Caco-2 (cell line): ENCODE data around the gene ARHGDIA. TPM values are rescaled to one million over a fixed set of nuclear protein-coding genes. Genes with fewer than 3 reads are reported as not detected.
A peak's percentile ranks its signal among the peaks of the same experiment; 100 is the strongest.

Experiments used
- BruUV-seq: library from RNA; stranded (reverse); fragments of 400-500 nt; replicated peaks from 2 replicates; lab custom pipeline; 2021; lab: Mats Ljungman, UMichigan
- CTCF ChIA-PET: fragments of 300-600 bp; sonication (Branson Sonifier 250); formaldehyde crosslinking; loops from one replicate; lab custom pipeline; 2022; ENCODE audit warnings: antibody characterized with exemption; lab: Charles Lee
- POLR2A ChIA-PET: fragments of 300-600 bp; sonication (Branson Sonifier 250); formaldehyde crosslinking; loops from one replicate; lab custom pipeline; 2022; ENCODE audit warnings: antibody characterized with exemption; lab: Charles Lee
- DNase-seq, 2 experiments: peaks; one replicate each; pipeline versions ENCODE4 v3.0.0 to v3.0.0-alpha.2; 2020 to 2022
- H3K27me3 ChIP-seq: replicated peaks from 2 replicates; pipeline ENCODE4 v1.6.0; 2011; ENCODE audit warnings: low read length; ENCODE audit not compliant: control insufficient read depth, insufficient read depth
- H3K36me3 ChIP-seq: 2 replicates; pipeline ENCODE4 v1.5.1; 2011; ENCODE audit warnings: low read length; ENCODE audit not compliant: control insufficient read depth, insufficient read depth
- H3K4me1 ChIP-seq: fragments of 250-450 bp; sonication (Bioruptor Pico); 2 replicates; pipeline ENCODE4 v1.5.1; 2020; ENCODE audit warnings: mild to moderate bottlenecking
- H3K4me3 ChIP-seq: 2 replicates; pipeline ENCODE4 v1.5.1; 2011; ENCODE audit warnings: low read depth, mild to moderate bottlenecking, control low read depth, low read length
- H3K9me3 ChIP-seq: fragments of 250-450 bp; sonication (Bioruptor Pico); 2 replicates; pipeline ENCODE4 v1.5.1; 2020; ENCODE audit warnings: mild to moderate bottlenecking, moderate library complexity
- H3K27ac Mint-ChIP-seq: one replicate; pipeline ENCODE4 v1.8.0; 2022; ENCODE audit warnings: mixed read lengths; ENCODE audit not compliant: unreplicated experiment
- H3K27me3 Mint-ChIP-seq: one replicate; pipeline ENCODE4 v1.8.0; 2022; ENCODE audit warnings: mixed read lengths; ENCODE audit not compliant: insufficient read depth, unreplicated experiment
- H3K36me3 Mint-ChIP-seq: one replicate; pipeline ENCODE4 v1.8.0; 2022; ENCODE audit warnings: mild to moderate bottlenecking, mixed read lengths; ENCODE audit not compliant: insufficient read depth, unreplicated experiment
- H3K4me1 Mint-ChIP-seq: one replicate; pipeline ENCODE4 v1.8.0; 2022; ENCODE audit warnings: low read depth, mixed read lengths; ENCODE audit not compliant: unreplicated experiment
- H3K4me3 Mint-ChIP-seq: one replicate; pipeline ENCODE4 v1.8.0; 2022; ENCODE audit warnings: mild to moderate bottlenecking, moderate library complexity, mixed read lengths; ENCODE audit not compliant: unreplicated experiment
- H3K9me3 Mint-ChIP-seq: one replicate; pipeline ENCODE4 v1.8.0; 2022; ENCODE audit warnings: mixed read lengths; ENCODE audit not compliant: unreplicated experiment
- CTCF ChIP-seq, 2 experiments: fragments of 200-600 bp in 1 of 2; IDR thresholded peaks; 1 replicate in 1 of 2; 2 replicates in 1 of 2; pipeline versions ENCODE4 v1.5.1 to v1.8.0; 2011 to 2022; ENCODE audit warnings: antibody characterized with exemption in 1 of 2, control low read depth in 1 of 2, inconsistent platforms in 1 of 2, low read depth in 1 of 2, low read length in 1 of 2, mild to moderate bottlenecking in 1 of 2, moderate library complexity in 1 of 2; ENCODE audit not compliant: insufficient read depth in 1 of 2, severe bottlenecking in 1 of 2, unreplicated experiment in 1 of 2
- intact Hi-C: fragments of 100-400 bp; cut with micrococcal nuclease; formaldehyde crosslinking; loops from one replicate; pipeline ENCODE4 v1.10.0; 2022; ENCODE audit not compliant: unreplicated experiment
- total RNA-seq: library from RNA; stranded (reverse); gene quantifications from 2 replicates; pipeline ENCODE4 v1.2.3, GENCODE V29; 2022

ARHGDIA gene
- total RNA-seq, 1 experiment from 2014 or later, result 253 TPM

GRCh38 chr17:81899514-81900166 is 28.5 kb upstream of the ARHGDIA start:
- no peak for DNase-seq
- peaks cover 89% of the 10 kb centered on the region for H3K36me3 Mint-ChIP-seq
- no peaks in the 10 kb centered on the region for H3K9me3 Mint-ChIP-seq
- Histone ChIP-seq H3K9me3 (no peaks in the 10 kb centered on the region), H3K4me3 (no peak overlapping the region), H3K4me1 (peaks cover 5% of the 10 kb centered on the region; the same call in 1 of the 2 replicates), H3K27me3 (no peaks in the 10 kb centered on the region), H3K36me3 (peaks cover 2% of the 10 kb centered on the region; the same call in 1 of the 2 replicates)
- no peak overlapping the region for H3K4me3 Mint-ChIP-seq
- no peaks in the 10 kb centered on the region for H3K27me3 Mint-ChIP-seq
- peak overlapping the region; percentile 48 for H3K27ac Mint-ChIP-seq
- no peak for TF ChIP-seq CTCF (IDR thresholded peaks at IDR 0.05; ENCODE audit: insufficient read depth in 1 of 2, low read depth in 1 of 2, low read length in 1 of 2, severe bottlenecking in 1 of 2, unreplicated experiment in 1 of 2)
- ChIA-PET CTCF (no interaction called here), POLR2A (no interaction called here)
- intact Hi-C loops, result no loop called here
- no TSS peak for BruUV-seq
- peaks cover 7% of the 10 kb centered on the region for H3K4me1 Mint-ChIP-seq

- no peak for DNase-seq
- H3K27ac Mint-ChIP-seq, result no peak overlapping the region
- BruUV-seq, result no TSS peak
- no peaks in the 10 kb centered on the region for H3K27me3 Mint-ChIP-seq
- no peak for TF ChIP-seq CTCF (IDR thresholded peaks at IDR 0.05; ENCODE audit: insufficient read depth in 1 of 2, low read depth in 1 of 2, low read length in 1 of 2, severe bottlenecking in 1 of 2, unreplicated experiment in 1 of 2)
- intact Hi-C loops, result no loop called here
- H3K4me3 Mint-ChIP-seq, result no peak overlapping the region
- H3K4me1 Mint-ChIP-seq, result peaks cover 7% of the 10 kb centered on the region
- H3K36me3 Mint-ChIP-seq, result peaks cover 87% of the 10 kb centered on the region
- no peak overlapping the region for H3K4me3 ChIP-seq
- H3K9me3 Mint-ChIP-seq, result no peaks in the 10 kb centered on the region
- H3K27me3 ChIP-seq, result no peaks in the 10 kb centered on the region
- H3K9me3 ChIP-seq, result no peaks in the 10 kb centered on the region
- H3K36me3 ChIP-seq, result peaks cover 5% of the 10 kb centered on the region
- H3K4me1 ChIP-seq, result peaks cover 5% of the 10 kb centered on the region; the same call in 1 of the 2 replicates
- POLR2A ChIA-PET, result no interaction called here
- CTCF ChIA-PET, result no interaction called here
These were observed 27.7 kb upstream of the ARHGDIA start for GRCh38 chr17:81898885-81899284.

GRCh38 chr17:81898029-81898866 is 27.1 kb upstream of the ARHGDIA start:
- no peak overlapping the region for H3K27ac Mint-ChIP-seq
- Histone ChIP-seq H3K36me3 (peaks cover 5% of the 10 kb centered on the region), H3K27me3 (no peaks in the 10 kb centered on the region), H3K4me3 (no peak overlapping the region), H3K9me3 (no peaks in the 10 kb centered on the region), H3K4me1 (peaks cover 5% of the 10 kb centered on the region; the same call in 1 of the 2 replicates)
- no peaks in the 10 kb centered on the region for H3K9me3 Mint-ChIP-seq
- no peak for DNase-seq
- ChIA-PET POLR2A (interaction anchor here (1.6 kb wide), 1 partner anchor 12 kb away, joined by 5 read pairs; no protein-coding TSS in a partner anchor), CTCF (no interaction called here)
- H3K36me3 Mint-ChIP-seq, result peaks cover 87% of the 10 kb centered on the region
- TF ChIP-seq CTCF (IDR thresholded peaks at IDR 0.05; ENCODE audit: insufficient read depth in 1 of 2, low read depth in 1 of 2, low read length in 1 of 2, severe bottlenecking in 1 of 2, unreplicated experiment in 1 of 2), result no peak
- H3K4me3 Mint-ChIP-seq, result no peak overlapping the region
- BruUV-seq, result no TSS peak
- intact Hi-C loops, result no loop called here
- peaks cover 7% of the 10 kb centered on the region for H3K4me1 Mint-ChIP-seq
- no peaks in the 10 kb centered on the region for H3K27me3 Mint-ChIP-seq
